OCI-LY1 (cell line): ENCODE data around the gene PPP1R9A.

Experiments
- EZH2 ChIP-seq: fragments of 200-600 bp; sonication (generic), shearing (Covaris generic); IDR thresholded peaks from 2 replicates; pipeline ENCODE4 v1.8.0; 2017; ENCODE audit warnings: borderline replicate concordance, mixed run types, mild to moderate bottlenecking, antibody characterized with exemption, low read length, moderate library complexity, mixed read lengths
- TF ChIP-seq, protein P1 (sequence below): fragments of 200-600 bp; sonication (generic), shearing (Covaris generic); IDR thresholded peaks from 2 replicates; pipeline ENCODE4 v1.5.1; 2017; ENCODE audit warnings: mild to moderate bottlenecking, antibody characterized with exemption, low read length, moderate library complexity, mixed read lengths

DNA sequence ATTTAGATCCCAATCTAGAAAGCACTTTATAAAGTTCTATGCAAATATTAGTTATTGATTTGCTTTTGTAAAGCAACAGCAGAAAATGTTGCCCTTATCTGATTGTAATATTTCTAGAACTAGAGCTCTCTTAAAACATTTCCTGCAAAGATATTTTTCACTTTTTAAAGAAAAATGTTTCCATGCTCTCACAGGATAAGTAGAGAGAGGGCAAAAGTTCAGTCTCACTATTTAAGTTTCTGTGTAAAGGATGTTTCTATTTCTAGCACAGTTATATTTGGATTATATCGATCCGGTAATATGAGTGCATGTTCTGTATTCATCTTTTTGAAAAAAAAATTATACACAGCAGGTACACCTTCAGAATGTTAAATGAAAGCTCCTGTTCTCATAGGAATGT lies 334.9 kb downstream of the PPP1R9A start:
- TF ChIP-seq, protein P1, sequence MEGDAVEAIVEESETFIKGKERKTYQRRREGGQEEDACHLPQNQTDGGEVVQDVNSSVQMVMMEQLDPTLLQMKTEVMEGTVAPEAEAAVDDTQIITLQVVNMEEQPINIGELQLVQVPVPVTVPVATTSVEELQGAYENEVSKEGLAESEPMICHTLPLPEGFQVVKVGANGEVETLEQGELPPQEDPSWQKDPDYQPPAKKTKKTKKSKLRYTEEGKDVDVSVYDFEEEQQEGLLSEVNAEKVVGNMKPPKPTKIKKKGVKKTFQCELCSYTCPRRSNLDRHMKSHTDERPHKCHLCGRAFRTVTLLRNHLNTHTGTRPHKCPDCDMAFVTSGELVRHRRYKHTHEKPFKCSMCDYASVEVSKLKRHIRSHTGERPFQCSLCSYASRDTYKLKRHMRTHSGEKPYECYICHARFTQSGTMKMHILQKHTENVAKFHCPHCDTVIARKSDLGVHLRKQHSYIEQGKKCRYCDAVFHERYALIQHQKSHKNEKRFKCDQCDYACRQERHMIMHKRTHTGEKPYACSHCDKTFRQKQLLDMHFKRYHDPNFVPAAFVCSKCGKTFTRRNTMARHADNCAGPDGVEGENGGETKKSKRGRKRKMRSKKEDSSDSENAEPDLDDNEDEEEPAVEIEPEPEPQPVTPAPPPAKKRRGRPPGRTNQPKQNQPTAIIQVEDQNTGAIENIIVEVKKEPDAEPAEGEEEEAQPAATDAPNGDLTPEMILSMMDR: no peak
- TF ChIP-seq EZH2: no peak
